ENCODE results near the gene TMPRSS11A. TPM values are rescaled to one million over a fixed set of nuclear protein-coding genes. Genes with fewer than 3 reads are reported as not detected.

The TMPRSS11A gene
- total RNA-seq, 1 donor, result not detected

GRCh38 chr4:67877086-67877485 is 86.2 kb downstream of the TMPRSS11A start:
- H3K4me2 ChIP-seq (ENCODE audit: insufficient read depth, low read length), result no peak overlapping the region
- H3K4me1 ChIP-seq (ENCODE audit: insufficient read depth, low read length), result no peaks in the 10 kb centered on the region
- H3K36me3 ChIP-seq (ENCODE audit: insufficient read depth, low read length), result no peaks in the 10 kb centered on the region
- TF ChIP-seq, protein P1, sequence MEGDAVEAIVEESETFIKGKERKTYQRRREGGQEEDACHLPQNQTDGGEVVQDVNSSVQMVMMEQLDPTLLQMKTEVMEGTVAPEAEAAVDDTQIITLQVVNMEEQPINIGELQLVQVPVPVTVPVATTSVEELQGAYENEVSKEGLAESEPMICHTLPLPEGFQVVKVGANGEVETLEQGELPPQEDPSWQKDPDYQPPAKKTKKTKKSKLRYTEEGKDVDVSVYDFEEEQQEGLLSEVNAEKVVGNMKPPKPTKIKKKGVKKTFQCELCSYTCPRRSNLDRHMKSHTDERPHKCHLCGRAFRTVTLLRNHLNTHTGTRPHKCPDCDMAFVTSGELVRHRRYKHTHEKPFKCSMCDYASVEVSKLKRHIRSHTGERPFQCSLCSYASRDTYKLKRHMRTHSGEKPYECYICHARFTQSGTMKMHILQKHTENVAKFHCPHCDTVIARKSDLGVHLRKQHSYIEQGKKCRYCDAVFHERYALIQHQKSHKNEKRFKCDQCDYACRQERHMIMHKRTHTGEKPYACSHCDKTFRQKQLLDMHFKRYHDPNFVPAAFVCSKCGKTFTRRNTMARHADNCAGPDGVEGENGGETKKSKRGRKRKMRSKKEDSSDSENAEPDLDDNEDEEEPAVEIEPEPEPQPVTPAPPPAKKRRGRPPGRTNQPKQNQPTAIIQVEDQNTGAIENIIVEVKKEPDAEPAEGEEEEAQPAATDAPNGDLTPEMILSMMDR (IDR thresholded peaks at IDR 0.05; ENCODE audit: extremely low read depth, low read depth, low read length), result no peak
- no peak overlapping the region for H3K4me3 ChIP-seq (ENCODE audit: insufficient read depth, low read length)
- H4K20me1 ChIP-seq (ENCODE audit: insufficient read depth, low read length), result no peaks in the 10 kb centered on the region
- no peak overlapping the region for H2AFZ ChIP-seq (ENCODE audit: low read length)
- no peaks in the 10 kb centered on the region for H3K79me2 ChIP-seq (ENCODE audit: insufficient read depth, low read length)
- DNase-seq (ENCODE audit: insufficient read length, low spot score, missing footprints), result no peak
- H3K27ac ChIP-seq (ENCODE audit: low read depth, low read length), result no peak overlapping the region
- H3K9me3 ChIP-seq (ENCODE audit: low read depth, low read length), result no peaks in the 10 kb centered on the region
- no peaks in the 10 kb centered on the region for H3K27me3 ChIP-seq (ENCODE audit: insufficient read depth, low read length)

DNA sequence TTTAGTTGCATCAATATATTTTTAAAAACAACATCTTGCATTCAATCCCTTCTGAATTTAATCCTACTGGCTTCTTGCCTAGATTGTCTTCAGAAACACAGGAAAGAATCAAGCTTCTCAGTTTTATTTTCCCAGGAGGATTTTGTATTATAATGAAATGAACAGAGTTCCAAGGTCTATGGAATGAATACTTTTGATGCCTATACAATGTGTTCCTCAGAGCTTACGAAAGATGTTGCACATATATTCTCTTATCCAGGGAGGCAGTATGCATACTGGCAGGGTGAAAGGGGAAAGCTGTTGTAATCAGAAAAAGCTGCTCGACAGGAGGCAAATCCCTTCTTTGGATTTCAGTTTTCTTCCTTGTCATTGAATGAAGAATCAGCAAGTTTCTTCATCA is 88.3 kb downstream of the TMPRSS11A start:
- no peak for DNase-seq (ENCODE audit: insufficient read length, low spot score, missing footprints)
- H4K20me1 ChIP-seq (ENCODE audit: insufficient read depth, low read length), result no peaks in the 10 kb centered on the region
- no peak overlapping the region for H3K4me2 ChIP-seq (ENCODE audit: insufficient read depth, low read length)
- no peaks in the 10 kb centered on the region for H3K9me3 ChIP-seq (ENCODE audit: low read depth, low read length)
- no peak overlapping the region for H3K27ac ChIP-seq (ENCODE audit: low read depth, low read length)
- no peaks in the 10 kb centered on the region for H3K79me2 ChIP-seq (ENCODE audit: insufficient read depth, low read length)
- no peaks in the 10 kb centered on the region for H3K27me3 ChIP-seq (ENCODE audit: insufficient read depth, low read length)
- no peaks in the 10 kb centered on the region for H3K36me3 ChIP-seq (ENCODE audit: insufficient read depth, low read length)
- H2AFZ ChIP-seq (ENCODE audit: low read length), result peak overlapping the region; percentile 12
- no peaks in the 10 kb centered on the region for H3K4me1 ChIP-seq (ENCODE audit: insufficient read depth, low read length)
- TF ChIP-seq, protein P1 (IDR thresholded peaks at IDR 0.05; ENCODE audit: extremely low read depth, low read depth, low read length), result no peak
- H3K4me3 ChIP-seq (ENCODE audit: insufficient read depth, low read length), result no peak overlapping the region

GRCh38 chr4:67873116-67873515 is 90.2 kb downstream of the TMPRSS11A start:
- Histone ChIP-seq H3K4me3 (ENCODE audit: insufficient read depth, low read length) (no peak overlapping the region), H3K79me2 (ENCODE audit: insufficient read depth, low read length) (no peaks in the 10 kb centered on the region), H3K9me3 (ENCODE audit: low read depth, low read length) (no peaks in the 10 kb centered on the region), H3K4me1 (ENCODE audit: insufficient read depth, low read length) (no peaks in the 10 kb centered on the region), H3K4me2 (ENCODE audit: insufficient read depth, low read length) (no peak overlapping the region), H4K20me1 (ENCODE audit: insufficient read depth, low read length) (no peaks in the 10 kb centered on the region), H2AFZ (ENCODE audit: low read length) (no peak overlapping the region), H3K27me3 (ENCODE audit: insufficient read depth, low read length) (no peaks in the 10 kb centered on the region), H3K27ac (ENCODE audit: low read depth, low read length) (no peak overlapping the region), H3K36me3 (ENCODE audit: insufficient read depth, low read length) (no peaks in the 10 kb centered on the region)
- peak; percentile 3 for DNase-seq (ENCODE audit: insufficient read length, low spot score, missing footprints)
- TF ChIP-seq, protein P1 (IDR thresholded peaks at IDR 0.05; ENCODE audit: extremely low read depth, low read depth, low read length), result no peak

DNA sequence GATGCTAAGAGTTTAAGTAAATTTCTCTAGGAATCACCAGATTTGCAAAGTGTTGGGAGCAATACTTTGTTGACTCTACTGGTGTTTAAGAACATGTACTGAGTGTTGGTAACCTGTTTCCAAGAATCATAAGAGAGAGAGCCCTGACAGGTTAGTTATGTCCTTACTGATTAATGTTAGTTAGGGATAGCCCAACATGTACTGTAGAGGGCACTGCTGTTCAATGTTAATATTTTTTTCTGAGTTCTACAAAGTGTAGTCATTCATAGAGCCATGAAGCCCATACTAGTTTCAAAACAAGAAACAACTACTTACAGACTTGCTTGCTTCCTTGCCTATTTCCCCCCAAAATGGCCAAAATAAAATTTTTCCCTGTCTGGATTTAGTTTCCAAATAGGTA is 91.4 kb downstream of the TMPRSS11A start:
- Histone ChIP-seq H3K4me1 (ENCODE audit: insufficient read depth, low read length) (no peaks in the 10 kb centered on the region), H3K27me3 (ENCODE audit: insufficient read depth, low read length) (no peaks in the 10 kb centered on the region), H3K9me3 (ENCODE audit: low read depth, low read length) (no peaks in the 10 kb centered on the region), H3K79me2 (ENCODE audit: insufficient read depth, low read length) (no peaks in the 10 kb centered on the region), H3K4me2 (ENCODE audit: insufficient read depth, low read length) (no peak overlapping the region), H3K4me3 (ENCODE audit: insufficient read depth, low read length) (no peak overlapping the region), H3K27ac (ENCODE audit: low read depth, low read length) (no peak overlapping the region), H4K20me1 (ENCODE audit: insufficient read depth, low read length) (no peaks in the 10 kb centered on the region), H2AFZ (ENCODE audit: low read length) (no peak overlapping the region), H3K36me3 (ENCODE audit: insufficient read depth, low read length) (no peaks in the 10 kb centered on the region)
- DNase-seq (ENCODE audit: insufficient read length, low spot score, missing footprints), result peak; percentile 78
- TF ChIP-seq, protein P1 (IDR thresholded peaks at IDR 0.05; ENCODE audit: extremely low read depth, low read depth, low read length), result peak; percentile 61
